ENCODE data around the gene ZNF337. TPM values are rescaled to one million over a fixed set of nuclear protein-coding genes. Genes with fewer than 3 reads are reported as not detected.

ZNF337 gene
- total RNA-seq, 1 experiment from 2014 or later = 11.4 TPM

DNA sequence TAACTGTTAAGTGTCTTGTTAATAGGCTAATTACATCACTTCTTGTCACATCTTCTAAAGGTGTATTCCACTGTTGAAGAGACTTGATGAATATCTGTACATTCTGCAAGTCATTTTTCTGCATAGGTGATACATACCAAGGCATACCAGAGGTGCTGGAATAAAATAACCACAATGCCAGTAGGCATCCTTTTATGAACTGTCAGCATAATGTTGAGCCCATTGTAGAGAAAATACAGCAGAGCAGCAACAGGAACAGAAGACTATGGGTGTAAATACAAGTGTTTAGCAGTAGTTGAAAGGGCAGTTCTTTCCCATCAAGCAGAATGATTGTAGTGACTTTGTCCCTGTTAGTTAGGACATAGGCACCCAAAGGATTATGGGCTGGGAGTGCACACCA is 44.4 kb upstream of the ZNF337 start:
- no peak overlapping the region for H3K27ac ChIP-seq (ENCODE audit: low read depth, low read length)
- TF ChIP-seq CBX3 (IDR thresholded peaks at IDR 0.05; ENCODE audit: low read depth) = no peak
- no peak for TF ChIP-seq EZH2phosphoT487 (IDR thresholded peaks at IDR 0.05; ENCODE audit: borderline replicate concordance)
- no peak for TF ChIP-seq YY1 (IDR thresholded peaks at IDR 0.05; ENCODE audit: extremely low read depth, insufficient replicate concordance, low read depth, low read length)
- TF ChIP-seq ZBTB33 (IDR thresholded peaks at IDR 0.05; ENCODE audit: extremely low read depth, insufficient replicate concordance, low read length) = no peak
- no peak for TF ChIP-seq SRF (IDR thresholded peaks at IDR 0.05; ENCODE audit: low read depth)
- TF ChIP-seq ZNF274 (IDR thresholded peaks at IDR 0.05; ENCODE audit: low read depth, low read length) = no peak
- no peak for TF ChIP-seq RAD21 (IDR thresholded peaks at IDR 0.05; ENCODE audit: low read depth)
- no peak for TF ChIP-seq REST (IDR thresholded peaks at IDR 0.05; ENCODE audit: low read depth)
- no peak for TF ChIP-seq ZFX (IDR thresholded peaks at IDR 0.05)
- no peak for TF ChIP-seq TCF7L2 (IDR thresholded peaks at IDR 0.05; ENCODE audit: borderline replicate concordance, extremely low read depth, insufficient read depth, insufficient read length)
- no peak for TF ChIP-seq EGR1 (IDR thresholded peaks at IDR 0.05; ENCODE audit: low read depth)
- no peak for TF ChIP-seq SIN3A (IDR thresholded peaks at IDR 0.05; ENCODE audit: low read depth)
- TF ChIP-seq ELF1 (IDR thresholded peaks at IDR 0.05; ENCODE audit: borderline replicate concordance, low read depth) = no peak
- TF ChIP-seq CEBPB (IDR thresholded peaks at IDR 0.05; ENCODE audit: low read depth) = no peak
- no peak for TF ChIP-seq FOSL1 (IDR thresholded peaks at IDR 0.05; ENCODE audit: low read depth)
- TF ChIP-seq POLR2AphosphoS5 (IDR thresholded peaks at IDR 0.05; ENCODE audit: low read depth, low read length) = no peak
- DNase-seq (ENCODE audit: low read depth, low spot score) (no peak), ATAC-seq (no peak)
- CTCF ChIA-PET = no interaction called here
- no peaks in the 10 kb centered on the region for H3K9me2 ChIP-seq (ENCODE audit: insufficient read depth)
- no peak overlapping the region for H3K4me3 ChIP-seq (replicated peaks in 1 of 2; ENCODE audit: low read depth in 1 of 2, low read length in 2 of 2)
- BruUV-seq (replicated peaks) = no TSS peak
- H3K79me2 ChIP-seq (ENCODE audit: insufficient read depth, low read length) = no peaks in the 10 kb centered on the region
- RAD21 ChIA-PET (ENCODE audit: low non-redundant PET in 1 of 2, low total read pairs in 2 of 2, uncharacterized antibody in 2 of 2, unreplicated experiment in 2 of 2) = no interaction called here
- H3K9me3 ChIP-seq (ENCODE audit: control insufficient read depth in 1 of 2, insufficient read depth in 1 of 2, low read depth in 1 of 2, low read length in 2 of 2) = no peaks in the 10 kb centered on the region
- intact Hi-C loops (cut with micrococcal nuclease) = no loop called here
- no peaks in the 10 kb centered on the region for H4K20me1 ChIP-seq (ENCODE audit: insufficient read depth)
- H3K9ac ChIP-seq (ENCODE audit: low read length) = no peak overlapping the region
- H2AFZ ChIP-seq (ENCODE audit: low read depth, low read length, poor library complexity, severe bottlenecking) = no peak overlapping the region
- H3K4me1 ChIP-seq (ENCODE audit: control insufficient read depth in 1 of 2, insufficient read depth in 2 of 2, low read length in 2 of 2) = no peaks in the 10 kb centered on the region
- POLR2A ChIA-PET = no interaction called here
- H3K27me3 ChIP-seq (ENCODE audit: insufficient read depth, low read length) = no peaks in the 10 kb centered on the region
- H3K36me3 ChIP-seq (ENCODE audit: control insufficient read depth in 1 of 2, insufficient read depth in 2 of 2, low read length in 2 of 2) = no peaks in the 10 kb centered on the region
- H3K4me2 ChIP-seq (ENCODE audit: low read length) = no peak overlapping the region
